GM21737 (cell line): ENCODE measurements around the gene SUMF2.
"Not testable (repeated sequence)": the region's sequence is repeated elsewhere in the genome, so short reads cannot be mapped to it uniquely, and the experiment has no call there.

Source experiments
- ATAC-seq: cut with Tn5 transposase; IDR thresholded peaks from one replicate; pipeline ENCODE4 v1.9.1; 2021; ENCODE audit warnings: mild to moderate bottlenecking, moderate library complexity; ENCODE audit not compliant: unreplicated experiment

SUMF2 gene

GRCh38 chr7:56106108-56107073, 42.3 kb downstream of the SUMF2 start, which contains the start of gene CHCHD2:
TSS of gene CHCHD2 (minus strand) at chr7:56106476. CDS start at chr7:56106413, 63 bp downstream.
- ATAC-seq: peak; percentile 100

GRCh38 chr7:56107954-56108258, 43.8 kb downstream of the SUMF2 start:
- ATAC-seq: no peak

- no peak for ATAC-seq
Observed at GRCh38 chr7:56110611-56111010, 46.5 kb downstream of the SUMF2 start.

- ATAC-seq: not testable (repeated sequence)
Observed at GRCh38 chr7:56112244-56112643, 48.2 kb downstream of the SUMF2 start.

- no peak for ATAC-seq
Observed at GRCh38 chr7:56115852-56116538, 51.9 kb downstream of the SUMF2 start, which contains the start of gene NUPR2. TSS of gene NUPR2 (minus strand) at chr7:56116417. CDS start at chr7:56116314, 103 bp downstream.

- no peak for ATAC-seq
Observed at GRCh38 chr7:56121440-56121839, 57.4 kb downstream of the SUMF2 start.

- ATAC-seq: no peak
Observed at GRCh38 chr7:56124981-56125380, 60.9 kb downstream of the SUMF2 start.

GRCh38 chr7:56125831-56126230, 61.7 kb downstream of the SUMF2 start:
- no peak for ATAC-seq

- no peak for ATAC-seq
Observed at GRCh38 chr7:56127241-56127975, 63.3 kb downstream of the SUMF2 start.
